ENCODE results near the gene GRB2.

DNA sequence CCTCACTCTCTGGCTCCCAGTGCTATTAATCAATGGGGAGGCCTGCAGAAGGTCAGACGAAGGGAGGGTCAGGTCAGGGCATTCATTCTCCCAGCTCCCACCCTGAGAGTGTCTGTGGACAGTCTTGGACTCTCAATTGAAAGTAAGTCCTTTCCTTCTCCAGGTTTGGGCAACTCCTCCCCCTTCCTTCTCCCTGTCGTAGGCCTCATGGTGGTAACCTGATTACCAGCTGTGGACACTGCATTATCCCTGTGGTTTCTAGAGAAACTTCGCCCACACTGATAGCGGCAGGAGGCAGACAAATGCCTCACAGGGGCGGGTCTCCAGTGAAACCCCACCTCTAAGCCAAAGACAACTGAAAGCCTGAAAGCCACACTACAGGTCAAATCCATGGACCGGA, 58.6 kb downstream of the GRB2 start:
- TF ChIP-seq, protein P1, sequence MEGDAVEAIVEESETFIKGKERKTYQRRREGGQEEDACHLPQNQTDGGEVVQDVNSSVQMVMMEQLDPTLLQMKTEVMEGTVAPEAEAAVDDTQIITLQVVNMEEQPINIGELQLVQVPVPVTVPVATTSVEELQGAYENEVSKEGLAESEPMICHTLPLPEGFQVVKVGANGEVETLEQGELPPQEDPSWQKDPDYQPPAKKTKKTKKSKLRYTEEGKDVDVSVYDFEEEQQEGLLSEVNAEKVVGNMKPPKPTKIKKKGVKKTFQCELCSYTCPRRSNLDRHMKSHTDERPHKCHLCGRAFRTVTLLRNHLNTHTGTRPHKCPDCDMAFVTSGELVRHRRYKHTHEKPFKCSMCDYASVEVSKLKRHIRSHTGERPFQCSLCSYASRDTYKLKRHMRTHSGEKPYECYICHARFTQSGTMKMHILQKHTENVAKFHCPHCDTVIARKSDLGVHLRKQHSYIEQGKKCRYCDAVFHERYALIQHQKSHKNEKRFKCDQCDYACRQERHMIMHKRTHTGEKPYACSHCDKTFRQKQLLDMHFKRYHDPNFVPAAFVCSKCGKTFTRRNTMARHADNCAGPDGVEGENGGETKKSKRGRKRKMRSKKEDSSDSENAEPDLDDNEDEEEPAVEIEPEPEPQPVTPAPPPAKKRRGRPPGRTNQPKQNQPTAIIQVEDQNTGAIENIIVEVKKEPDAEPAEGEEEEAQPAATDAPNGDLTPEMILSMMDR (conservative IDR thresholded peaks at IDR 0.05; ENCODE audit: low read depth in 2 of 2) = no peak
- TF ChIP-seq, protein P2, sequence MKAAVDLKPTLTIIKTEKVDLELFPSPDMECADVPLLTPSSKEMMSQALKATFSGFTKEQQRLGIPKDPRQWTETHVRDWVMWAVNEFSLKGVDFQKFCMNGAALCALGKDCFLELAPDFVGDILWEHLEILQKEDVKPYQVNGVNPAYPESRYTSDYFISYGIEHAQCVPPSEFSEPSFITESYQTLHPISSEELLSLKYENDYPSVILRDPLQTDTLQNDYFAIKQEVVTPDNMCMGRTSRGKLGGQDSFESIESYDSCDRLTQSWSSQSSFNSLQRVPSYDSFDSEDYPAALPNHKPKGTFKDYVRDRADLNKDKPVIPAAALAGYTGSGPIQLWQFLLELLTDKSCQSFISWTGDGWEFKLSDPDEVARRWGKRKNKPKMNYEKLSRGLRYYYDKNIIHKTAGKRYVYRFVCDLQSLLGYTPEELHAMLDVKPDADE (IDR thresholded peaks at IDR 0.05) = no peak

All from GM23338 (cell line).